GM21528 (cell line): ENCODE results near the gene ARFGEF3.

Experiments
- ATAC-seq: cut with Tn5 transposase; IDR thresholded peaks from one replicate; pipeline ENCODE4 v1.9.1; 2021; ENCODE audit warnings: mild to moderate bottlenecking, moderate library complexity; ENCODE audit not compliant: unreplicated experiment, low FRiP score

ARFGEF3 gene

DNA sequence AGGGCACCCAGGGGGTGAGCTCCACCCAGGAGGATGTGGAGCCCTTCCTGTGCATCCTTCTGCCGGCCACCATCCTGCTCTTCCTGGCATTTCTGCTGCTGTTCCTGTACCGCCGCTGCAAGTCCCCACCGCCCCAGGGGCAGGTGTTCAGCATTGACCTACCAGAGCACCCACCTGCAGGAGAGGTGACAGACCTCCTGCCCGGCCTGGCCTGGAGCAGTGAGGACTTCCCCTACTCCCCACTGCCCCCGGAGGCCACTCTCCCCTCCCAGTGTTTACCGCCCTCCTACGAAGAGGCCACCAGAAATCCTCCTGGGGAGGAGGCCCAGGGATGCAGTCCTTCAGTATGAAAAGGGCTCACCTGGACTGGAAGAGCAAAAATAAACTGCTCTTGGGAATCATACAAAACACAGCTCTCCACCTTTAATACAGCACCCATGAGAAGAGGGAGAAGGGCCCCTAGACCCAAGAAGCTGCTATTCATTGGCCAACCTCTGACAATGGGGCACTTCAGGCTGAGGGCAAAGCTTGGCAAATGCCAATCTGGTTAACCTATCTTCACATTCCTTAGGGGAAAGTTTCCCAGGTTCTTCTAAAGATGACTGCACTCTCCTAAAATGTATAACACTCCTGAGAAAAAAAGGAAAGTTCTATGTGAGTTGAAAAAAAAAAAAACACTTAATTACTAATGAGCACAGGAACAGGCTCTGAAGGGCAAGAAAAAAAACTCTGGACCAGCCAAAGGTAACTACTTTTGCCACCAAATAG, 220.9 kb downstream of the ARFGEF3 start:
- no peak for ATAC-seq

DNA sequence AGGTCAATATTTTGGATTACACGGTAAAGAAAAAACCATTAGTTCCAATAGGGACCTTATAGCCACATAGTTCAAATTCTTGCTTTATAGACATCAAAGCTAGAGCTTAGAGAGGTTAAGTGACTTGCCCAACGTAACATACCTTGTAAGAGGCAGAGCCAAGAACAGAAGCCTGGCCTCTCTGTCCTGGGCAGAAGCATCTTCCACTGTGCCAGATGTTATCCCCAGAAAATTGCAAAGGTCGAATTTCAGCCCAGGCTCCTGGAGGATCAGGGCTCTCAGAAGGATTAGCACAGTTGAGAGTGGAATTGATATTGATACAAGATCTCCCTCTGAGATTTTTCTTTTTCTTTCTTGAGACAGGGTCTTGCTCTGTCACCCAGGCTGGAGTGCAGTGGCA, 222.0 kb downstream of the ARFGEF3 start:
- ATAC-seq = no peak

DNA sequence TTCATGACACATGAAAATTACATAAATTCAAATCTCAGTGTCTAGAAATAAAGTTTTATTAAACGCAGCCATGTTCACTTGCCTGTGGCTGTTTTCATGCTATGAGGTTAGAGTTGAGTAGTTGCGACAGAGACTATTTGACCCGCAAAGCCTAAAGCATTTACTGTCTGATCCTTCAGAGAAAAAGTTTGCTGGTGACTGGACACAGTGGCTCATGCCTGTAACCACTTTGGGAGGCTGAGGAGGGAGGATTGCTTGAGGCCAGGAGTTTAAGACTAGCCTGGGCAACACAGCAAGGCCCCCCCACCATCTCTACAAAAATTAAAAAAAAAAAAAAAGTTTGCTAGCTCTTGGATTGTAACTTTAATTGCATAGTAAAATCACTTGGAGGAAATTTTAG, 225.2 kb downstream of the ARFGEF3 start:
- no peak for ATAC-seq

DNA sequence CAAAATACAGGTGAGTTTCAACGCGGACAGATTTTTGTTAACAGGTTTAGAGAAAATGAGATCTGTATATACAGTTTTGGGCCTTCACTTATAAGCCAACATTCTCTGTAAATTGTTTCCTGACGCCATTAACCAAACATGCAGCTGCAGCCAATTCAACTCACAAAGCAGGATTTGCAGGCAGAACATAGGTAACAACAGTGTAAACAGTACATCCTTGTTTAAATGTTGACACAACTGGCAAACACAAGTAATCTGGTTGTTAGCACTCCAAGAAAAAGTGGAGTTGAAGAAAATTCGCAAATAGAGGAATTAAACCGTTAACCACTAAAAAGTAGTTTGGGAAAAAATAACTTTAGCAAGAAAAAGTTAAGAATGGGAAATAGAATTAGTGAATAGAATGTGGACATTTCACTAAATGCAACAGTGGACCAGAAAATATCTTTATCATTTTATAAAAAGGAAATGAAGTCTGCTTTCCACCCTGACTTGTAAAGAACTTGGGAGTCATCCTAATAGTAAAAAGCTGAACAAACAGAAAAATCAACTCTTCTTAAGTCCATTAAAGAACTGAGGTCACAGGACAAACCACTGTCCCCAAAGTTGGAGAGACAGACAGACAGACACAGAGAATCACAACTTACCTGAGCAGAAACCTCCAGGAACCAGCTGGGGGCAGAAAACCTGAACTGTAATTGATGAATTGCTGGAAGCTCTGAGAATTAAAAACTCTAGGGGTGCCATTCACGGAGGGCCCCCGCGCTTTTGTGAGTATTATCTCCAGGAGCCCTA, 226.0 kb downstream of the ARFGEF3 start:
- no peak for ATAC-seq

DNA sequence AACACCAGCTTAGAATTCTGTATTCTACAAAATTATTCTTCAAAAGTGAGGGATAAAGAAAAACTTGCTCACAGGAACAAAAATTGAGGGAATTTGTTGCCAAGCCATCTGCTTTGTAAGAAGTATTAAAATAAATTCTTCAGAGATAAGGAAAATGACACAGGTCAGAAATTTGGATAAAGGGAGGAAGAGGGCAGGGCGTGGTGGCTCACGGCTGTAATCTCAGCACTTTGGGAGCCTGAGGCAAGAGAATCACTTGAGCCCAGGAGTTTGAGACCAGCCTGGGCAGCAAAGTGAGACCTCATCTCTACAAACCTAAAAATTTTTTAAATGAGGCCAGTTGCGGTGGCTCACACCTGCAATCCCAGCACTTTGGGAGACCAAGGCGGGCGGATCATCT, 227.8 kb downstream of the ARFGEF3 start:
- ATAC-seq = no peak
